ENCODE results near the gene DHFR.

Gene DHFR

DNA sequence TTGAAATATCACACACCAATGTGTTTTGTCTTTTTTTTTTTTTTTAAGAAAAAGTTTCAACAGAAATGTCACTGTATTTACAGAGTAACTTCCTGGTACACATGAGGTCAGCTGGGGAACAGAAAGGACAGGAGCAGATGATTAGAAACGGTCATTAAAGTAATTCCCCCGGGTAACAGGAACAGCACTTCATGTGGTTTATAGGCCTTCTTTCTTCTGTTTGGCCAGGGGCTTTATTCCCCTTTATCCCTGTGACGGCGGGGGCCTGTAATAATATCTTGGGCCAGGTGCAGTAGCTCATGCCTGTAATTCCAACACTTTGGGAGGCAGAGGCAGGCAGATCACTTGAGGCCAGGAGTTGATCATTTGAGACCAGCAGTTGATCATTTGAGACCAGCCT is 30.8 kb downstream of the DHFR start:
- no peak for DNase-seq (ENCODE audit: low read depth)

DNA sequence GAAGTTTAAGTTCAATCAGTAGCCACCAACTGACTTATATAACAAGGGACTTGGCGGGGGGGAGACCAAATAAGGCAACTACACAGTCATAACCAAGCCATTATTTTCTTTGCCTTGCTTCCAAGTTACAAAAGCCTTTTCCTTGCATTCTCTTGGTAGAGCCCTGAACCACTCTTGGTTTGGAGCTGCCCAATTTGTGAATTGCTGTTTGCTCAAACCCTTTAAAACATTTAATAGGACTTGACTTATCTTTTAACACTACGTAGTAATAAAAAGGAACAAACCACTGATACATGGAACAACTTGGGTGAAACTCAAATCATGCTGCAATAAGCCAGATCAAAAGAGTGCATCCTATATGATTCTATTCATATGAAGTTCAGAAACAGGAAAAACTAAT is 32.0 kb downstream of the DHFR start:
- DNase-seq (ENCODE audit: low read depth), result no peak
- H3K4me3 ChIP-seq (ENCODE audit: control insufficient read depth, low read depth, low read length), result no peak overlapping the region
- TF ChIP-seq, protein P1, sequence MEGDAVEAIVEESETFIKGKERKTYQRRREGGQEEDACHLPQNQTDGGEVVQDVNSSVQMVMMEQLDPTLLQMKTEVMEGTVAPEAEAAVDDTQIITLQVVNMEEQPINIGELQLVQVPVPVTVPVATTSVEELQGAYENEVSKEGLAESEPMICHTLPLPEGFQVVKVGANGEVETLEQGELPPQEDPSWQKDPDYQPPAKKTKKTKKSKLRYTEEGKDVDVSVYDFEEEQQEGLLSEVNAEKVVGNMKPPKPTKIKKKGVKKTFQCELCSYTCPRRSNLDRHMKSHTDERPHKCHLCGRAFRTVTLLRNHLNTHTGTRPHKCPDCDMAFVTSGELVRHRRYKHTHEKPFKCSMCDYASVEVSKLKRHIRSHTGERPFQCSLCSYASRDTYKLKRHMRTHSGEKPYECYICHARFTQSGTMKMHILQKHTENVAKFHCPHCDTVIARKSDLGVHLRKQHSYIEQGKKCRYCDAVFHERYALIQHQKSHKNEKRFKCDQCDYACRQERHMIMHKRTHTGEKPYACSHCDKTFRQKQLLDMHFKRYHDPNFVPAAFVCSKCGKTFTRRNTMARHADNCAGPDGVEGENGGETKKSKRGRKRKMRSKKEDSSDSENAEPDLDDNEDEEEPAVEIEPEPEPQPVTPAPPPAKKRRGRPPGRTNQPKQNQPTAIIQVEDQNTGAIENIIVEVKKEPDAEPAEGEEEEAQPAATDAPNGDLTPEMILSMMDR (IDR thresholded peaks at IDR 0.05; ENCODE audit: control insufficient read depth, insufficient read depth, low read depth, low read length, missing control alignments), result no peak

More for the DNA sequence above, 30.8 kb downstream of the DHFR start:
- H3K4me3 ChIP-seq (ENCODE audit: control insufficient read depth, low read depth, low read length), result no peak overlapping the region
- TF ChIP-seq, protein P1 (IDR thresholded peaks at IDR 0.05; ENCODE audit: control insufficient read depth, insufficient read depth, low read depth, low read length, missing control alignments), result no peak

DNA sequence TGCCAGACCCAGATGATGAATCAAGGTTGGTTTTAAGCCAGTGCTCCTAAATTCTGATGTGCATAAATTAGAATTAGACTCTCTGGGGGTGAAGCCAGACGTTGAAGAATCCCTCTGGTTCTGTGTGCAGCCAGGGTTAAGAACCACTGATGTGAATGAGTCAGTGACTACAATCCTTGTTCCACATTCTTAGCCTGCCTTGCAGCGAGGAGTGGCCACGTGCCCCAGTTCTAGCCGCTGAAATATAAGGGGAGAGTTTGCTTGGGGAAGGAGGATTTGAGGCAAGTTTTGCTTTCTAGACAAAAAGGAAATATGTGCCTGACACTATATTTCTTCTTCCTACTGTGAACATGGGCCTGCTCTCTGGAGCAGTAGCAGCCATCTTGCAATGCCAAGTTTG is 34.6 kb downstream of the DHFR start:
- TF ChIP-seq, protein P1 (IDR thresholded peaks at IDR 0.05; ENCODE audit: control insufficient read depth, insufficient read depth, low read depth, low read length, missing control alignments), result no peak
- DNase-seq (ENCODE audit: low read depth), result peak; percentile 17
- H3K4me3 ChIP-seq (ENCODE audit: control insufficient read depth, low read depth, low read length), result no peak overlapping the region

DNA sequence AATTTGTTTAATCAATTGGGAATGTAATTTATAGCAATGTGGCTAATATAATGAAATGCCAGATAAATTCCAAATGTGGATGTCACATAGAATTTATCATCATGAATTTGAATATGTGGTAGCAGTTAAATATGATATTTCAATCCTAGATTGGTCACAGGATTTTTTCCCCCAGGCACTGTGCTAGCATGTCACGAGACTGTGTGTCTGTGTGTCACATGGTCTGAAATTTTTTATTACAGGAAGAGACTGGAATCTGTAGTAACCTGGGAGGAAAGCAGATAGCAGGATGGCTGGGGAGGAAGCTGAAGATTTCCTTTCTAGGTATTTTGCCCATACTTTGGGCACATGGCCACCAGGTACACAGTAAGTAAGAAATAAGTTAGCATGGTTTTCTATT is 35.7 kb downstream of the DHFR start:
- no peak for DNase-seq (ENCODE audit: low read depth)
- TF ChIP-seq, protein P1 (IDR thresholded peaks at IDR 0.05; ENCODE audit: control insufficient read depth, insufficient read depth, low read depth, low read length, missing control alignments), result no peak
- no peak overlapping the region for H3K4me3 ChIP-seq (ENCODE audit: control insufficient read depth, low read depth, low read length)

- TF ChIP-seq, protein P1 (IDR thresholded peaks at IDR 0.05; ENCODE audit: control insufficient read depth, insufficient read depth, low read depth, low read length, missing control alignments), result no peak
- no peak for DNase-seq (ENCODE audit: low read depth)
- H3K4me3 ChIP-seq (ENCODE audit: control insufficient read depth, low read depth, low read length), result no peak overlapping the region
Measured at GRCh38 chr5:80618438-80618837, 36.3 kb downstream of the DHFR start.

DNA sequence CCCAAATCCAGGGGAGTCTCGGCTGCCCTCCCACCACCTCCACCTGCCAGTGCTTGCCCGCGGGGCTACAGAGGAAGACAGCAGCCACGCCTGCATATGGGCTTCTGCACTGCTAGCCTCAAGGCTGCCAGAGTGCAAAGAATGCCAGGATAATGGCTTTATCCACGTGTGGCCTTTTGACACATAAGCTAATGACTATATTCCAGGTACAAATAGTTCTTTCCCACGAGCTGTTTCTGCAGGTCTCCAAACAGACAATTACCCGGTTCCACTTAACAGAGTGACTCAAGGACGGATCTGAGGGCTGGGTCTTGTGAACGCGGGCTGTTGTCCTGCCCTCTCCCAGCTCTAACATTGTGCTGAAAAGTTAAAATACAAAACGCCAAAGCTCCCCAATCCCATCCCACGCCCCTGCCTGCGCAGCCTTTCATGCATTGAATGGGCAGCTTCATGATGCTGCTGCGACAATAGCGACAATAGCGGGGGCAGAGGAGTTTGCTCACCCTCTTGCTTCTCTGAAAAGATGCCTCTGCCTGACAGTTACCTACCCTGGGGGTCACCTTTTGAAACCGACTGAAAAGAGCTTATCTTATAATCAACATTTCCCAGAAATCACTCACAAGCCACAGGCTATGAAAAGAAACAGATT is 39.4 kb downstream of the DHFR start:
- TF ChIP-seq, protein P1 (IDR thresholded peaks at IDR 0.05; ENCODE audit: control insufficient read depth, insufficient read depth, low read depth, low read length, missing control alignments), result no peak
- no peak overlapping the region for H3K4me3 ChIP-seq (ENCODE audit: control insufficient read depth, low read depth, low read length)
- DNase-seq (ENCODE audit: low read depth), result no peak
